ENCODE measurements around the gene AKR1B1. TPM values are rescaled to one million over a fixed set of nuclear protein-coding genes. Genes with fewer than 3 reads are reported as not detected.

The AKR1B1 gene
- total and polyA plus RNA-seq, 2 donors (not counting 3 experiments of a cell fraction or from before 2014, with no cell fraction given): 159 to 193 TPM

DNA sequence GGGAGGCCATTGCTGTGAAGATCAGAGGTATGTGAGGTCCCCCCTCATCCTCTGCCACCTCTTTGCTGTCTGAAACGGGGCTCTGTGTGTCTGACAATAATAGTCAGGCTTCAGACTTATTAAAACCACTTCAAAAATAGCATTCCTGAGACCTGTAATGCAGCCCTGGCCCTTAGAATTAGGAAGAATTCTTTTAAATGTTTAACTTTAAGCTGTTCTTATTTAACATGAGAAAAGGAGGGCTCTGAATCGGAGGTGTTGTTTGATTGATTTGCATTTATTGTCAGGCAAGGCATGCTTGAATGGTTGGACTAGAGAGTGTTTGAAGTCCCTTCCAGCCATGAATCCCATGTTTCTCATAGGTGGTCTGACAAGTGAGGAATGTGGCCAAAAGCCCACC is 52.5 kb downstream of the AKR1B1 start:
- no peak overlapping the region for H3K9ac ChIP-seq (replicated peaks; ENCODE audit: extremely low read depth, insufficient read depth, low read length)
- H3K79me2 ChIP-seq (ENCODE audit: control insufficient read depth, insufficient read depth, low read length): no peaks in the 10 kb centered on the region
- peaks cover 11 to 22% of the 10 kb centered on the region in 2 experiments for H3K27me3 ChIP-seq (ENCODE audit: control insufficient read depth in 2 of 2, insufficient read depth in 2 of 2, low read length in 2 of 2)
- FAIRE-seq (no peak), DNase-seq (ENCODE audit: low read depth, low spot score) (no peak)
- H3K4me2 ChIP-seq (ENCODE audit: insufficient read depth, low read length): no peak overlapping the region
- no peaks in the 10 kb centered on the region for H3K9me3 ChIP-seq (replicated peaks; ENCODE audit: control insufficient read depth, insufficient read depth, low read length)
- ChIA-PET CTCF (interaction anchor here (0.9 to 1.1 kb wide), 2 partner anchors 14 to 66 kb away, joined by 4 read pairs; no protein-coding TSS in a partner anchor), POLR2A (no interaction called here)
- no peak for TF ChIP-seq MAX (IDR thresholded peaks at IDR 0.05; ENCODE audit: insufficient read depth, insufficient read length)
- TF ChIP-seq FOS (IDR thresholded peaks at IDR 0.05; ENCODE audit: borderline replicate concordance, insufficient read depth, low read length): no peak
- no peak for TF ChIP-seq EZH2 (IDR thresholded peaks at IDR 0.05; ENCODE audit: borderline replicate concordance, low read depth, low read length, severe bottlenecking)
- TF ChIP-seq POLR2AphosphoS5 (IDR thresholded peaks at IDR 0.05; ENCODE audit: insufficient read depth, low read depth, low read length): no peak
- TF ChIP-seq MYC (IDR thresholded peaks at IDR 0.05; ENCODE audit: low read depth, low read length): no peak
- no peak for TF ChIP-seq JUN (IDR thresholded peaks at IDR 0.05; ENCODE audit: borderline replicate concordance, insufficient read depth, insufficient read length, low read depth)
- no peak for TF ChIP-seq POLR2A (IDR thresholded peaks at IDR 0.05; ENCODE audit: low read depth, low read length)
- TF ChIP-seq, protein P1, sequence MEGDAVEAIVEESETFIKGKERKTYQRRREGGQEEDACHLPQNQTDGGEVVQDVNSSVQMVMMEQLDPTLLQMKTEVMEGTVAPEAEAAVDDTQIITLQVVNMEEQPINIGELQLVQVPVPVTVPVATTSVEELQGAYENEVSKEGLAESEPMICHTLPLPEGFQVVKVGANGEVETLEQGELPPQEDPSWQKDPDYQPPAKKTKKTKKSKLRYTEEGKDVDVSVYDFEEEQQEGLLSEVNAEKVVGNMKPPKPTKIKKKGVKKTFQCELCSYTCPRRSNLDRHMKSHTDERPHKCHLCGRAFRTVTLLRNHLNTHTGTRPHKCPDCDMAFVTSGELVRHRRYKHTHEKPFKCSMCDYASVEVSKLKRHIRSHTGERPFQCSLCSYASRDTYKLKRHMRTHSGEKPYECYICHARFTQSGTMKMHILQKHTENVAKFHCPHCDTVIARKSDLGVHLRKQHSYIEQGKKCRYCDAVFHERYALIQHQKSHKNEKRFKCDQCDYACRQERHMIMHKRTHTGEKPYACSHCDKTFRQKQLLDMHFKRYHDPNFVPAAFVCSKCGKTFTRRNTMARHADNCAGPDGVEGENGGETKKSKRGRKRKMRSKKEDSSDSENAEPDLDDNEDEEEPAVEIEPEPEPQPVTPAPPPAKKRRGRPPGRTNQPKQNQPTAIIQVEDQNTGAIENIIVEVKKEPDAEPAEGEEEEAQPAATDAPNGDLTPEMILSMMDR (IDR thresholded peaks at IDR 0.05; ENCODE audit: extremely low read depth in 1 of 2, insufficient read depth in 1 of 2, low read depth in 1 of 2, low read length in 2 of 2): no peak
- no peak for TF ChIP-seq GATA2 (IDR thresholded peaks at IDR 0.05; ENCODE audit: insufficient read depth, insufficient read length, low read depth, low read length)
- H3K9me1 ChIP-seq (replicated peaks; ENCODE audit: control insufficient read depth, extremely low read depth, insufficient read depth, low read length): no peaks in the 10 kb centered on the region
- no peak overlapping the region for H3K4me3 ChIP-seq (replicated peaks in 1 of 3; ENCODE audit: insufficient read depth in 1 of 3, low read depth in 1 of 3, low read length in 3 of 3)
- no peak overlapping the region for H3K27ac ChIP-seq (ENCODE audit: insufficient read depth, low read depth, low read length)
- no peaks in the 10 kb centered on the region for H4K20me1 ChIP-seq (replicated peaks; ENCODE audit: control insufficient read depth, extremely low read depth, insufficient read depth, low read length)
- no TSS peak for BruUV-seq (replicated peaks)
- dilution Hi-C loops (cut with MboI; ENCODE audit: extremely low pct_ligation_motif_present, low sequenced_read_pairs) (no loop called here), intact Hi-C loops (cut with micrococcal nuclease) (no loop called here)
- no peak overlapping the region for H2AFZ ChIP-seq (ENCODE audit: low read depth, low read length)
- no peaks in the 10 kb centered on the region for H3K4me1 ChIP-seq (ENCODE audit: control insufficient read depth, extremely low read depth, insufficient read depth, low read length)
- no peaks in the 10 kb centered on the region for H3K36me3 ChIP-seq (ENCODE audit: control insufficient read depth in 2 of 2, extremely low read depth in 1 of 2, insufficient read depth in 2 of 2, low read length in 2 of 2)

All from endothelial cell of umbilical vein (primary cell).